ENCODE measurements around the gene CMTR1. TPM values are rescaled to one million over a fixed set of nuclear protein-coding genes. Genes with fewer than 3 reads are reported as not detected.

The CMTR1 gene
- total RNA-seq, 1 experiment from 2014 or later: 23.6 TPM

DNA sequence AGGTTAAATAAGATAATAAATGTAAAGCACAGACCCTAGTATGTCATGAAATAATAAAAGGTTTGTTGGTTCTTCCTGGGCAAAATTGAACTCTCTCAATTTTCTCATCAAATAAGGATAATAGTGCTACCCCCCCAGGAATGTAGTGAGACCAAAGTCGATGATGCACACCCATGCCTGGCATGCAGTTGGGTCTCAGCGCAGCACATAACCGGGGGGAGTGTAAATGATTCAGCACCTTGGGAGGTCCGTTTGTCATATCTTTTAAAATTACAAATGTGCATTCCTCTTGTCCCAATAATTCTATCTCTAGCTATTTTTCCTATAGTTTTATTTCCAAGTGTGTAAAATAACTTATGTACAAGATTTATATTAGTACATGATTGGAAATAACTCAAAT, 98.0 kb downstream of the CMTR1 start:
- no peak for DNase-seq (ENCODE audit: low spot score)

Other genes with a start within 250 kb of the CMTR1 start
- gene TBC1D22B, start 175.4 kb upstream of the CMTR1 start, total RNA-seq (2014; rRNA removed; shearing (Covaris generic)): 7.8 and 8.2 TPM in 2 replicates
- gene TMEM217, start 175.1 kb upstream of the CMTR1 start, total RNA-seq (2014; rRNA removed; shearing (Covaris generic)): 1.4 and 1.8 TPM in 2 replicates
- gene RNF8, start 79.2 kb upstream of the CMTR1 start, total RNA-seq (2014; rRNA removed; shearing (Covaris generic)): 10.2 and 11.6 TPM in 2 replicates
- gene CCDC167, start 66.7 kb downstream of the CMTR1 start, total RNA-seq (2014; rRNA removed; shearing (Covaris generic)): 29.9 and 35.7 TPM in 2 replicates